ENCODE measurements around the gene CPNE7. TPM values are rescaled to one million over a fixed set of nuclear protein-coding genes. Genes with fewer than 3 reads are reported as not detected.

The CPNE7 gene
- total and polyA plus RNA-seq, 10 of the 15 experiments (the other 5 are each of a cell fraction or from before 2014, with no cell fraction given): 0.29 to 46.9 (median 17.5) TPM

DNA sequence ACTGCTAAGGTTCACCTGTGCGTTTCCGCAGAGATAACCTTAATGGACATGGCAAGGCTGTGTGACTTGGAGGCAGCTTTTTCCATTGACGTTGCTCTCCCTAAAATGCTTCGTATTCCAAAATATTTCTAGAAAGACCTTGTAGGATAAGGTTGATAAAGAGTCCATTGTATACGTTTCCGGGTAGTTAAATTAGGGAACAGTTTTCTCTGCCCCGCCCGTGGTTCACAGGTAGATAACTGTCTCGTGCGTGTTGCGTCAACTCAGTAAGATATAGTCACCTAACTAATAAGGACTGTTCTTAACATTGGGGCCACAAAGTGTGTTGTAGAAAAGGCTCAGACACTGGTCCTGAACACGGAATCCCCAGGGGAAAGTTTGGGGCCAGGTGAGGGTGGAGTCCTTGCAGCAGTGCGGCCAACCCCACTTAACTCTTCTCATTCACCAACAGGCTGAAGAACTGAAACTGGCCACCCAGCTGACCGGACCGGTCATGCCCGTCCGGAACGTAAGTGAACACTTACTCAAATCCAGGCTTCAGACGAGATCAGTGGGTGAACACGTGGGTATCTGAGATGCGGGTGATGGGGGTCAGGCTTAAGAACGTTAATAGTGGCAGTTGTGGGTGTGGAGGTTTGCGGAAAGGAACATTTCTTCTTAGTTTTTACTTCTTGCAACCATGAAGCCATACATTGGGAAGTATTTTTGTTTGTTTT lies 13.5 kb upstream of the CPNE7 start (continued):
- TF ChIP-seq, protein P1, sequence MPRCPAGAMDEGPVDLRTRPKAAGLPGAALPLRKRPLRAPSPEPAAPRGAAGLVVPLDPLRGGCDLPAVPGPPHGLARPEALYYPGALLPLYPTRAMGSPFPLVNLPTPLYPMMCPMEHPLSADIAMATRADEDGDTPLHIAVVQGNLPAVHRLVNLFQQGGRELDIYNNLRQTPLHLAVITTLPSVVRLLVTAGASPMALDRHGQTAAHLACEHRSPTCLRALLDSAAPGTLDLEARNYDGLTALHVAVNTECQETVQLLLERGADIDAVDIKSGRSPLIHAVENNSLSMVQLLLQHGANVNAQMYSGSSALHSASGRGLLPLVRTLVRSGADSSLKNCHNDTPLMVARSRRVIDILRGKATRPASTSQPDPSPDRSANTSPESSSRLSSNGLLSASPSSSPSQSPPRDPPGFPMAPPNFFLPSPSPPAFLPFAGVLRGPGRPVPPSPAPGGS (IDR thresholded peaks at IDR 0.05; ENCODE audit: borderline replicate concordance, insufficient read depth, low read depth, low read length, poor library complexity, severe bottlenecking): no peak
- TF ChIP-seq, protein P2, sequence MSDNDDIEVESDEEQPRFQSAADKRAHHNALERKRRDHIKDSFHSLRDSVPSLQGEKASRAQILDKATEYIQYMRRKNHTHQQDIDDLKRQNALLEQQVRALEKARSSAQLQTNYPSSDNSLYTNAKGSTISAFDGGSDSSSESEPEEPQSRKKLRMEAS (IDR thresholded peaks at IDR 0.05; ENCODE audit: low read depth, low read length): 0 out of 2 replicates have a peak, but pooled peaks have one; percentile 13
- TF ChIP-seq NR2C1 (IDR thresholded peaks at IDR 0.05): no peak
- peak; percentile 37 for TF ChIP-seq MEF2B (IDR thresholded peaks at IDR 0.05; ENCODE audit: partially characterized antibody, poor library complexity, severe bottlenecking)
- peak; percentile 42; the same call in 1 of the 2 replicates for TF ChIP-seq HDGF (IDR thresholded peaks at IDR 0.05)
- TF ChIP-seq RAD51 (IDR thresholded peaks at IDR 0.05): no peak
- TF ChIP-seq, protein P3, sequence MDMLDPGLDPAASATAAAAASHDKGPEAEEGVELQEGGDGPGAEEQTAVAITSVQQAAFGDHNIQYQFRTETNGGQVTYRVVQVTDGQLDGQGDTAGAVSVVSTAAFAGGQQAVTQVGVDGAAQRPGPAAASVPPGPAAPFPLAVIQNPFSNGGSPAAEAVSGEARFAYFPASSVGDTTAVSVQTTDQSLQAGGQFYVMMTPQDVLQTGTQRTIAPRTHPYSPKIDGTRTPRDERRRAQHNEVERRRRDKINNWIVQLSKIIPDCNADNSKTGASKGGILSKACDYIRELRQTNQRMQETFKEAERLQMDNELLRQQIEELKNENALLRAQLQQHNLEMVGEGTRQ (IDR thresholded peaks at IDR 0.05; ENCODE audit: borderline replicate concordance, low read depth, low read length): no peak
- TF ChIP-seq SPI1 (IDR thresholded peaks at IDR 0.05; ENCODE audit: borderline replicate concordance, insufficient read depth, low read depth, low read length): 0 out of 2 replicates have a peak, but pooled peaks have one; percentile 2
- peak; percentile 58; the same call in 1 of the 2 replicates for TF ChIP-seq SIN3A (IDR thresholded peaks at IDR 0.05; ENCODE audit: low read depth, low read length)
- peak; percentile 51 for TF ChIP-seq POLR2AphosphoS5 (IDR thresholded peaks at IDR 0.05; ENCODE audit: low read length)

Data from GM12878 (cell line).